ENCODE data around the gene SMAD7. TPM values are rescaled to one million over a fixed set of nuclear protein-coding genes. Genes with fewer than 3 reads are reported as not detected.

SMAD7 gene
- total RNA-seq, 1 experiment from 2014 or later: 12.0 TPM

GRCh38 chr18:48943333-48943732 is 7.4 kb downstream of the SMAD7 start:
- Histone ChIP-seq H3K27ac (ENCODE audit: low read depth, low read length, poor library complexity, severe bottlenecking) (peak overlapping the region; percentile 41), H3K4me3 (ENCODE audit: low read depth, low read length, poor library complexity, severe bottlenecking) (no peak overlapping the region), H3K9me3 (ENCODE audit: low read depth, low read length, poor library complexity, severe bottlenecking) (no peaks in the 10 kb centered on the region), H3K27me3 (replicated peaks; ENCODE audit: insufficient read depth, low read depth, low read length, poor library complexity) (no peaks in the 10 kb centered on the region), H3K4me1 (ENCODE audit: insufficient read depth, low read length, poor library complexity, severe bottlenecking) (peaks cover 84% of the 10 kb centered on the region), H3K36me3 (ENCODE audit: insufficient read depth, low read length, poor library complexity, severe bottlenecking) (no peaks in the 10 kb centered on the region)
- ChIA-PET POLR2A (ENCODE audit: low non-redundant PET) (no interaction called here), CTCF (no interaction called here)
- no TSS peak for BruUV-seq (replicated peaks)
- DNase-seq (ENCODE audit: low spot score): no peak
- intact Hi-C loops (cut with micrococcal nuclease; ENCODE audit: unreplicated experiment): no loop called here
- TF ChIP-seq EZH2 (IDR thresholded peaks at IDR 0.05; ENCODE audit: borderline replicate concordance, low read depth, low read length, poor library complexity, severe bottlenecking): no peak
- no peak for TF ChIP-seq CTCF (conservative IDR thresholded peaks at IDR 0.05; ENCODE audit: low read depth, low read length)

- CTCF ChIA-PET: no interaction called here
- Histone ChIP-seq H3K36me3 (ENCODE audit: insufficient read depth, low read length, poor library complexity, severe bottlenecking) (no peaks in the 10 kb centered on the region), H3K4me1 (ENCODE audit: insufficient read depth, low read length, poor library complexity, severe bottlenecking) (peaks cover 87% of the 10 kb centered on the region), H3K9me3 (ENCODE audit: low read depth, low read length, poor library complexity, severe bottlenecking) (no peaks in the 10 kb centered on the region), H3K27me3 (replicated peaks; ENCODE audit: insufficient read depth, low read depth, low read length, poor library complexity) (no peaks in the 10 kb centered on the region), H3K27ac (ENCODE audit: low read depth, low read length, poor library complexity, severe bottlenecking) (peak overlapping the region; percentile 41), H3K4me3 (ENCODE audit: low read depth, low read length, poor library complexity, severe bottlenecking) (no peak overlapping the region)
- POLR2A ChIA-PET (ENCODE audit: low non-redundant PET): no interaction called here
- no TSS peak for BruUV-seq (replicated peaks)
- DNase-seq (ENCODE audit: low spot score): no peak
- intact Hi-C loops (cut with micrococcal nuclease; ENCODE audit: unreplicated experiment): no loop called here
- TF ChIP-seq EZH2 (IDR thresholded peaks at IDR 0.05; ENCODE audit: borderline replicate concordance, low read depth, low read length, poor library complexity, severe bottlenecking) (no peak), CTCF (conservative IDR thresholded peaks at IDR 0.05; ENCODE audit: low read depth, low read length) (no peak)
Observed at GRCh38 chr18:48942554-48943261, 8.1 kb downstream of the SMAD7 start.

- H3K9me3 ChIP-seq (ENCODE audit: low read depth, low read length, poor library complexity, severe bottlenecking): no peaks in the 10 kb centered on the region
- BruUV-seq (replicated peaks): no TSS peak
- H3K36me3 ChIP-seq (ENCODE audit: insufficient read depth, low read length, poor library complexity, severe bottlenecking): no peaks in the 10 kb centered on the region
- DNase-seq (ENCODE audit: low spot score): no peak
- ChIA-PET CTCF (no interaction called here), POLR2A (ENCODE audit: low non-redundant PET) (no interaction called here)
- no peaks in the 10 kb centered on the region for H3K27me3 ChIP-seq (replicated peaks; ENCODE audit: insufficient read depth, low read depth, low read length, poor library complexity)
- no peak overlapping the region for H3K27ac ChIP-seq (ENCODE audit: low read depth, low read length, poor library complexity, severe bottlenecking)
- peaks cover 82% of the 10 kb centered on the region for H3K4me1 ChIP-seq (ENCODE audit: insufficient read depth, low read length, poor library complexity, severe bottlenecking)
- H3K4me3 ChIP-seq (ENCODE audit: low read depth, low read length, poor library complexity, severe bottlenecking): no peak overlapping the region
- TF ChIP-seq CTCF (conservative IDR thresholded peaks at IDR 0.05; ENCODE audit: low read depth, low read length): no peak
- TF ChIP-seq EZH2 (IDR thresholded peaks at IDR 0.05; ENCODE audit: borderline replicate concordance, low read depth, low read length, poor library complexity, severe bottlenecking): no peak
- intact Hi-C loops (cut with micrococcal nuclease; ENCODE audit: unreplicated experiment): no loop called here
Observed at GRCh38 chr18:48942086-48942485, 8.7 kb downstream of the SMAD7 start.

Measured in A673 (cell line).